IMR-90 (cell line): Measurements from ENCODE around the gene PLEKHG5. TPM values are rescaled to one million over a fixed set of nuclear protein-coding genes. Genes with fewer than 3 reads are reported as not detected.

ENCODE experiments used
- BHLHE40 ChIP-seq: fragments of 150-350 bp; IDR thresholded peaks from 2 replicates; pipeline ENCODE4 v1.6.1; 2016; ENCODE audit warnings: mild to moderate bottlenecking, low read depth, low read length
- CEBPB ChIP-seq: IDR thresholded peaks from 2 replicates; pipeline ENCODE4 v1.6.1; 2012; ENCODE audit warnings: low read depth, low read length, improper control_type of control experiment
- MAZ ChIP-seq: IDR thresholded peaks from 2 replicates; pipeline ENCODE4 v1.6.1; 2012; ENCODE audit warnings: low read depth, mild to moderate bottlenecking, low read length, improper control_type of control experiment, moderate library complexity, borderline replicate concordance
- MXI1 ChIP-seq: IDR thresholded peaks from 2 replicates; pipeline ENCODE4 v1.6.1; 2012; ENCODE audit warnings: low read depth, mild to moderate bottlenecking, low read length, moderate library complexity, borderline replicate concordance
- POLR2A ChIP-seq: IDR thresholded peaks from 2 replicates; pipeline ENCODE4 v1.6.1; 2012; ENCODE audit warnings: mild to moderate bottlenecking, low read depth, low read length
- polyA plus RNA-seq, 3 experiments: library from polyadenylated mRNA; depleted of rRNA; stranded (reverse); fragments of >200 nt; gene quantifications; 2 replicates each; pipeline ENCODE4 v1.2.3, GENCODE V29; 2012; ENCODE audit warnings: low replicate concordance in 1 of 3
- total RNA-seq: library from RNA; depleted of rRNA; stranded (reverse); fragments of >200 nt; gene quantifications from 2 replicates; pipeline ENCODE4 v1.2.3, GENCODE V29; 2012

PLEKHG5 gene
- total and polyA plus RNA-seq, 2 of the 4 experiments (the other 2 are of a cell fraction): 4.8 to 11.6 TPM

- peak; percentile 37; the same call in 1 of the 2 replicates for TF ChIP-seq MAZ
- TF ChIP-seq CEBPB: no peak
- no peak for TF ChIP-seq POLR2A
- TF ChIP-seq MXI1: no peak
- TF ChIP-seq BHLHE40: peak; percentile 90
Measured at GRCh38 chr1:6490181-6491080, 1.0 kb downstream of the PLEKHG5 start (continued).
